ENCODE results near the gene HAS3.
"Not testable (repeated sequence)": the region's sequence is repeated elsewhere in the genome, so short reads cannot be mapped to it uniquely, and the experiment has no call there.

HAS3 gene

GRCh38 chr16:69143116-69143515 is 37.7 kb downstream of the HAS3 start:
- Histone ChIP-seq H3K4me1 (ENCODE audit: control insufficient read depth, insufficient read depth, low read length) (no peaks in the 10 kb centered on the region), H3K9me3 (ENCODE audit: control insufficient read depth, insufficient read depth, low read depth, low read length) (no peaks in the 10 kb centered on the region), H3K27ac (ENCODE audit: extremely low read depth, low read depth, low read length) (no peak overlapping the region), H3K4me3 (ENCODE audit: low read depth, low read length) (no peak overlapping the region), H3K36me3 (ENCODE audit: control insufficient read depth in 2 of 2, insufficient read depth in 1 of 2, low read length in 2 of 2) (peaks cover 51 to 75% of the 10 kb centered on the region in 2 experiments)
- CTCF ChIA-PET: no interaction called here
- POLR2A ChIA-PET: no interaction called here
- TF ChIP-seq CTCF (tag by site-specific recombination; IDR thresholded peaks at IDR 0.05): no peak
- no peak for TF ChIP-seq ZBTB7A (tag by site-specific recombination; IDR thresholded peaks at IDR 0.05; ENCODE audit: low read depth)
- TF ChIP-seq ZSCAN4 (tag by site-specific recombination; IDR thresholded peaks at IDR 0.05): no peak
- no peak for TF ChIP-seq ZNF701 (tag by site-specific recombination; IDR thresholded peaks at IDR 0.05)
- TF ChIP-seq ZBTB1 (tag by site-specific recombination; IDR thresholded peaks at IDR 0.05): no peak
- TF ChIP-seq ZFP37 (tag by site-specific recombination; IDR thresholded peaks at IDR 0.05): no peak
- no peak for TF ChIP-seq ZBTB48 (tag by site-specific recombination; IDR thresholded peaks at IDR 0.05)
- no peak for TF ChIP-seq ZNF76 (tag by site-specific recombination; IDR thresholded peaks at IDR 0.05; ENCODE audit: borderline replicate concordance, low read depth)
- no peak for TF ChIP-seq ZIC2 (tag by site-specific recombination; IDR thresholded peaks at IDR 0.05)
- TF ChIP-seq SP7 (tag by site-specific recombination; IDR thresholded peaks at IDR 0.05): no peak
- no peak for TF ChIP-seq ZNF530 (tag by site-specific recombination; IDR thresholded peaks at IDR 0.05; ENCODE audit: low read depth)
- no peak for TF ChIP-seq ZNF341 (tag by site-specific recombination; IDR thresholded peaks at IDR 0.05; ENCODE audit: low read depth)
- no peak for TF ChIP-seq ZNF24 (tag by site-specific recombination; IDR thresholded peaks at IDR 0.05)

- Histone ChIP-seq H3K27ac (ENCODE audit: extremely low read depth, low read depth, low read length) (no peak overlapping the region), H3K4me1 (ENCODE audit: control insufficient read depth, insufficient read depth, low read length) (no peaks in the 10 kb centered on the region), H3K36me3 (ENCODE audit: control insufficient read depth in 2 of 2, insufficient read depth in 1 of 2, low read length in 2 of 2) (peaks cover 44 to 68% of the 10 kb centered on the region in 2 experiments), H3K9me3 (ENCODE audit: control insufficient read depth, insufficient read depth, low read depth, low read length) (no peaks in the 10 kb centered on the region), H3K4me3 (ENCODE audit: low read depth, low read length) (no peak overlapping the region)
- ChIA-PET CTCF (interaction anchor here (0.6 kb wide), 2 partner anchors 100 to 605 kb away, joined by 3 to 6 read pairs; no protein-coding TSS in a partner anchor), POLR2A (no interaction called here)
- TF ChIP-seq ZNF302 (tag by site-specific recombination; IDR thresholded peaks at IDR 0.05; ENCODE audit: low read depth): no peak
- TF ChIP-seq ZNF174 (tag by site-specific recombination; IDR thresholded peaks at IDR 0.05): no peak
- no peak for TF ChIP-seq YY1 (tag by site-specific recombination; IDR thresholded peaks at IDR 0.05)
- no peak for TF ChIP-seq ZNF555 (tag by site-specific recombination; conservative IDR thresholded peaks at IDR 0.05)
- TF ChIP-seq ZNF140 (tag by site-specific recombination; IDR thresholded peaks at IDR 0.05): no peak
- TF ChIP-seq ZNF239 (tag by site-specific recombination; IDR thresholded peaks at IDR 0.05): no peak
- TF ChIP-seq ZNF701 (tag by site-specific recombination; IDR thresholded peaks at IDR 0.05): no peak
- no peak for TF ChIP-seq ZNF26 (tag by site-specific recombination; IDR thresholded peaks at IDR 0.05)
- TF ChIP-seq MZF1 (tag by site-specific recombination; IDR thresholded peaks at IDR 0.05; ENCODE audit: borderline replicate concordance): no peak
- TF ChIP-seq ZNF488 (tag by site-specific recombination; IDR thresholded peaks at IDR 0.05): no peak
These were observed 40.2 kb downstream of the HAS3 start for GRCh38 chr16:69145658-69146057.

GRCh38 chr16:69149621-69150020 is 44.2 kb downstream of the HAS3 start:
- H3K9me3 ChIP-seq (ENCODE audit: control insufficient read depth, insufficient read depth, low read depth, low read length); H3K4me1 ChIP-seq (ENCODE audit: control insufficient read depth, insufficient read depth, low read length); H3K27ac ChIP-seq (ENCODE audit: extremely low read depth, low read depth, low read length); H3K4me3 ChIP-seq (ENCODE audit: low read depth, low read length): not testable (repeated sequence)
- CTCF ChIA-PET: interaction anchor here (0.6 to 6.9 kb wide), 18 partner anchors 9 to 190 kb away, joined by 3 to 104 read pairs (median 4); partner anchors contain the start of genes CHTF8, UTP4 and VPS4A
- peaks cover 45 to 72% of the 10 kb centered on the region in 2 experiments for H3K36me3 ChIP-seq (ENCODE audit: control insufficient read depth in 2 of 2, insufficient read depth in 1 of 2, low read length in 2 of 2)
- POLR2A ChIA-PET: interaction anchor here (0.6 to 1.2 kb wide), 3 partner anchors 37 to 162 kb away, joined by 3 to 7 read pairs (median 4); partner anchors contain the start of genes SNTB2 and VPS4A
